ENCODE results near the gene LRMDA.

DNA sequence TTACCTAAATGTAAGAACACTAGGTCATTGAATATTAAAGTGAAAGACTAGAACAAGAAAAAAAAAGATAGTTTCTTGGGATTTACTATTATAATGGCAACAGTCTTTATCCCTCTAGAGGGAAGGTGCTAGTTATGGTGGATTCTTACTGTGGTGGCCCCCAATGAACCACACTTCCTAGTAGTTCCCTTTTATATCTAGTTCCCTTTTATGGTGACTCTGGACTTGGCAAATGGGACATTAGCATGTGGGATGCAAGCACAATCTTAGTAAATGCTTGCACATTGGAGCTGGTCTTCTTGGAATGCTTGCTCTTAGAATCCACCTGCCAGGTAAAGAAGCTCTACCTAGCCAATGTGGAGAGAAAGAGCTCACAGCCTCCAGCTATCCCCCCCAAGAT is 430.2 kb downstream of the LRMDA start:
- TF ChIP-seq POLR2A (IDR thresholded peaks at IDR 0.05; ENCODE audit: low read depth, low read length) = no peak
- TF ChIP-seq, protein P1, sequence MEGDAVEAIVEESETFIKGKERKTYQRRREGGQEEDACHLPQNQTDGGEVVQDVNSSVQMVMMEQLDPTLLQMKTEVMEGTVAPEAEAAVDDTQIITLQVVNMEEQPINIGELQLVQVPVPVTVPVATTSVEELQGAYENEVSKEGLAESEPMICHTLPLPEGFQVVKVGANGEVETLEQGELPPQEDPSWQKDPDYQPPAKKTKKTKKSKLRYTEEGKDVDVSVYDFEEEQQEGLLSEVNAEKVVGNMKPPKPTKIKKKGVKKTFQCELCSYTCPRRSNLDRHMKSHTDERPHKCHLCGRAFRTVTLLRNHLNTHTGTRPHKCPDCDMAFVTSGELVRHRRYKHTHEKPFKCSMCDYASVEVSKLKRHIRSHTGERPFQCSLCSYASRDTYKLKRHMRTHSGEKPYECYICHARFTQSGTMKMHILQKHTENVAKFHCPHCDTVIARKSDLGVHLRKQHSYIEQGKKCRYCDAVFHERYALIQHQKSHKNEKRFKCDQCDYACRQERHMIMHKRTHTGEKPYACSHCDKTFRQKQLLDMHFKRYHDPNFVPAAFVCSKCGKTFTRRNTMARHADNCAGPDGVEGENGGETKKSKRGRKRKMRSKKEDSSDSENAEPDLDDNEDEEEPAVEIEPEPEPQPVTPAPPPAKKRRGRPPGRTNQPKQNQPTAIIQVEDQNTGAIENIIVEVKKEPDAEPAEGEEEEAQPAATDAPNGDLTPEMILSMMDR (IDR thresholded peaks at IDR 0.05; ENCODE audit: extremely low read depth in 1 of 2, insufficient read depth in 1 of 2, low read depth in 1 of 2, low read length in 2 of 2) = no peak
- no peak for TF ChIP-seq POLR2AphosphoS5 (IDR thresholded peaks at IDR 0.05; ENCODE audit: insufficient read depth, low read depth, low read length)
- TF ChIP-seq JUN (IDR thresholded peaks at IDR 0.05; ENCODE audit: borderline replicate concordance, insufficient read depth, insufficient read length, low read depth) = no peak
- TF ChIP-seq EZH2 (IDR thresholded peaks at IDR 0.05; ENCODE audit: borderline replicate concordance, low read depth, low read length, severe bottlenecking) = no peak
- TF ChIP-seq GATA2 (IDR thresholded peaks at IDR 0.05; ENCODE audit: insufficient read depth, insufficient read length, low read depth, low read length) = no peak
- TF ChIP-seq, protein P2, sequence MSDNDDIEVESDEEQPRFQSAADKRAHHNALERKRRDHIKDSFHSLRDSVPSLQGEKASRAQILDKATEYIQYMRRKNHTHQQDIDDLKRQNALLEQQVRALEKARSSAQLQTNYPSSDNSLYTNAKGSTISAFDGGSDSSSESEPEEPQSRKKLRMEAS (IDR thresholded peaks at IDR 0.05; ENCODE audit: insufficient read depth, insufficient read length) = no peak
- TF ChIP-seq MYC (IDR thresholded peaks at IDR 0.05; ENCODE audit: low read depth, low read length) = no peak
